KMS-11 (cell line): Measurements from ENCODE around the gene C1QTNF6.

Experiments
- H2AFZ ChIP-seq: fragments of 200-600 bp; sonication (generic); 2 replicates; pipeline ENCODE4 v1.6.1; 2016; ENCODE audit warnings: antibody characterized with exemption, mixed run types, low read depth
- H3K27ac ChIP-seq: fragments of 200-600 bp; sonication (generic); 2 replicates; pipeline ENCODE4 v1.6.1; 2016; ENCODE audit warnings: mild to moderate bottlenecking, mixed run types
- H3K27me3 ChIP-seq: fragments of 200-600 bp; sonication (generic); 2 replicates; pipeline ENCODE4 v1.6.1; 2017; ENCODE audit warnings: mild to moderate bottlenecking, low read depth, mixed run types, moderate library complexity; ENCODE audit not compliant: insufficient read depth
- H3K36me3 ChIP-seq: fragments of 200-600 bp; sonication (generic); 2 replicates; pipeline ENCODE4 v1.6.1; 2017; ENCODE audit warnings: mild to moderate bottlenecking, mixed run types; ENCODE audit not compliant: insufficient read depth
- H3K4me1 ChIP-seq: fragments of 200-600 bp; sonication (generic); 2 replicates; pipeline ENCODE4 v1.6.1; 2016; ENCODE audit warnings: mild to moderate bottlenecking, low read depth, mixed run types; ENCODE audit not compliant: poor library complexity, severe bottlenecking
- H3K4me2 ChIP-seq: fragments of 200-600 bp; sonication (generic); 2 replicates; pipeline ENCODE4 v1.7.0; 2016; ENCODE audit warnings: mild to moderate bottlenecking, mixed run types
- H3K4me3 ChIP-seq: fragments of 200-600 bp; sonication (generic); IDR thresholded peaks from 2 replicates; pipeline ENCODE4 v1.6.1; 2017; ENCODE audit warnings: low read depth, low read length, mixed read lengths; ENCODE audit not compliant: insufficient read depth
- H3K79me2 ChIP-seq: fragments of 200-600 bp; sonication (generic); 2 replicates; pipeline ENCODE4 v1.6.1; 2016; ENCODE audit warnings: low read depth, mixed run types; ENCODE audit not compliant: insufficient read depth
- H3K9ac ChIP-seq: fragments of 200-600 bp; sonication (generic); 2 replicates; pipeline ENCODE4 v1.6.1; 2016; ENCODE audit warnings: mild to moderate bottlenecking, mixed run types
- H4K20me1 ChIP-seq: fragments of 200-600 bp; sonication (generic); 2 replicates; pipeline ENCODE4 v1.6.1; 2016; ENCODE audit warnings: mild to moderate bottlenecking, mixed run types; ENCODE audit not compliant: insufficient read depth
- CTCF ChIP-seq: fragments of 200-600 bp; sonication (generic); conservative IDR thresholded peaks from 2 replicates; pipeline ENCODE4 v1.6.1; 2017; ENCODE audit warnings: low read depth, mild to moderate bottlenecking, antibody characterized with exemption, low read length, moderate library complexity, mixed read lengths

The C1QTNF6 gene

GRCh38 chr22:37150701-37151100, 37.3 kb downstream of the C1QTNF6 start:
- Histone ChIP-seq H3K4me1 (no peaks in the 10 kb centered on the region), H3K4me3 (no peak overlapping the region), H3K79me2 (no peaks in the 10 kb centered on the region), H3K27ac (no peak overlapping the region), H3K9ac (no peak overlapping the region), H3K4me2 (no peak overlapping the region), H4K20me1 (no peaks in the 10 kb centered on the region), H3K36me3 (no peaks in the 10 kb centered on the region), H2AFZ (no peak overlapping the region), H3K27me3 (no peaks in the 10 kb centered on the region)
- TF ChIP-seq CTCF = no peak

- Histone ChIP-seq H3K27ac (no peak overlapping the region), H3K4me3 (no peak overlapping the region)
- no peak for TF ChIP-seq CTCF
Observed at GRCh38 chr22:37148742-37149665, 39.0 kb downstream of the C1QTNF6 start.

GRCh38 chr22:37148031-37148651, 39.9 kb downstream of the C1QTNF6 start:
- H3K4me1 ChIP-seq = no peaks in the 10 kb centered on the region
- H3K79me2 ChIP-seq = no peaks in the 10 kb centered on the region
- H3K36me3 ChIP-seq = no peaks in the 10 kb centered on the region
- TF ChIP-seq CTCF = no peak
- no peaks in the 10 kb centered on the region for H4K20me1 ChIP-seq
- no peak overlapping the region for H3K4me2 ChIP-seq
- no peak overlapping the region for H2AFZ ChIP-seq
- H3K4me3 ChIP-seq = no peak overlapping the region
- no peak overlapping the region for H3K9ac ChIP-seq
- no peaks in the 10 kb centered on the region for H3K27me3 ChIP-seq
- no peak overlapping the region for H3K27ac ChIP-seq

More at GRCh38 chr22:37148742-37149665, 39.0 kb downstream of the C1QTNF6 start:
- Histone ChIP-seq H3K4me1 (no peaks in the 10 kb centered on the region), H3K27me3 (no peaks in the 10 kb centered on the region), H3K79me2 (no peaks in the 10 kb centered on the region), H3K9ac (no peak overlapping the region), H3K36me3 (no peaks in the 10 kb centered on the region), H2AFZ (no peak overlapping the region), H4K20me1 (no peaks in the 10 kb centered on the region), H3K4me2 (no peak overlapping the region)

- Histone ChIP-seq H3K4me1 (no peaks in the 10 kb centered on the region), H3K27ac (no peak overlapping the region), H3K36me3 (no peaks in the 10 kb centered on the region), H3K79me2 (no peaks in the 10 kb centered on the region), H3K27me3 (no peaks in the 10 kb centered on the region), H3K4me2 (no peak overlapping the region), H3K4me3 (no peak overlapping the region), H4K20me1 (no peaks in the 10 kb centered on the region), H2AFZ (no peak overlapping the region), H3K9ac (no peak overlapping the region)
- TF ChIP-seq CTCF = no peak
Observed at GRCh38 chr22:37147186-37147990, 40.7 kb downstream of the C1QTNF6 start.
